Measurements from ENCODE around the gene AGT.

- TF ChIP-seq, protein P1, sequence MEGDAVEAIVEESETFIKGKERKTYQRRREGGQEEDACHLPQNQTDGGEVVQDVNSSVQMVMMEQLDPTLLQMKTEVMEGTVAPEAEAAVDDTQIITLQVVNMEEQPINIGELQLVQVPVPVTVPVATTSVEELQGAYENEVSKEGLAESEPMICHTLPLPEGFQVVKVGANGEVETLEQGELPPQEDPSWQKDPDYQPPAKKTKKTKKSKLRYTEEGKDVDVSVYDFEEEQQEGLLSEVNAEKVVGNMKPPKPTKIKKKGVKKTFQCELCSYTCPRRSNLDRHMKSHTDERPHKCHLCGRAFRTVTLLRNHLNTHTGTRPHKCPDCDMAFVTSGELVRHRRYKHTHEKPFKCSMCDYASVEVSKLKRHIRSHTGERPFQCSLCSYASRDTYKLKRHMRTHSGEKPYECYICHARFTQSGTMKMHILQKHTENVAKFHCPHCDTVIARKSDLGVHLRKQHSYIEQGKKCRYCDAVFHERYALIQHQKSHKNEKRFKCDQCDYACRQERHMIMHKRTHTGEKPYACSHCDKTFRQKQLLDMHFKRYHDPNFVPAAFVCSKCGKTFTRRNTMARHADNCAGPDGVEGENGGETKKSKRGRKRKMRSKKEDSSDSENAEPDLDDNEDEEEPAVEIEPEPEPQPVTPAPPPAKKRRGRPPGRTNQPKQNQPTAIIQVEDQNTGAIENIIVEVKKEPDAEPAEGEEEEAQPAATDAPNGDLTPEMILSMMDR (IDR thresholded peaks at IDR 0.05) = no peak
- TF ChIP-seq, protein P2, sequence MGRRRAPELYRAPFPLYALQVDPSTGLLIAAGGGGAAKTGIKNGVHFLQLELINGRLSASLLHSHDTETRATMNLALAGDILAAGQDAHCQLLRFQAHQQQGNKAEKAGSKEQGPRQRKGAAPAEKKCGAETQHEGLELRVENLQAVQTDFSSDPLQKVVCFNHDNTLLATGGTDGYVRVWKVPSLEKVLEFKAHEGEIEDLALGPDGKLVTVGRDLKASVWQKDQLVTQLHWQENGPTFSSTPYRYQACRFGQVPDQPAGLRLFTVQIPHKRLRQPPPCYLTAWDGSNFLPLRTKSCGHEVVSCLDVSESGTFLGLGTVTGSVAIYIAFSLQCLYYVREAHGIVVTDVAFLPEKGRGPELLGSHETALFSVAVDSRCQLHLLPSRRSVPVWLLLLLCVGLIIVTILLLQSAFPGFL (CRISPR knock-in tag; IDR thresholded peaks at IDR 0.05; ENCODE audit: borderline replicate concordance) = no peak
These were observed 1.6 kb upstream of the AGT start for GRCh38 chr1:230715510-230715909.
